Activated naive CD4-positive, alpha-beta T cell treated with anti-CD3 and anti-CD28 coated beads for 36 hours (primary cell): ENCODE data around the gene GSN. TPM values are rescaled to one million over a fixed set of nuclear protein-coding genes. Genes with fewer than 3 reads are reported as not detected.
A peak's percentile ranks its signal among the peaks of the same experiment; 100 is the strongest.

Experiments
- CTCF ChIA-PET: fragments of 350-600 bp; sonication (Branson Sonifier 250); formaldehyde crosslinking; loops from one replicate; lab custom pipeline; 2021; ENCODE audit warnings: antibody characterized with exemption; lab: Charles Lee
- DNase-seq: peaks from one replicate; pipeline ENCODE4 v3.0.0-alpha.2; 2020
- H3K27ac Mint-ChIP-seq: one replicate; pipeline ENCODE4 v1.8.0; 2021; ENCODE audit warnings: mild to moderate bottlenecking, mixed read lengths
- H3K27me3 Mint-ChIP-seq: one replicate; pipeline ENCODE4 v1.8.0; 2021; ENCODE audit warnings: low read depth, mixed read lengths
- H3K36me3 Mint-ChIP-seq: one replicate; pipeline ENCODE4 v1.8.0; 2021; ENCODE audit warnings: low read depth, mixed read lengths
- H3K4me1 Mint-ChIP-seq: one replicate; pipeline ENCODE4 v1.8.0; 2021; ENCODE audit warnings: low read depth, mixed read lengths
- H3K4me3 Mint-ChIP-seq: one replicate; pipeline ENCODE4 v1.8.0; 2021; ENCODE audit warnings: mild to moderate bottlenecking, moderate library complexity, mixed read lengths
- H3K9me3 Mint-ChIP-seq: one replicate; pipeline ENCODE4 v1.8.0; 2021; ENCODE audit warnings: mixed read lengths
- intact Hi-C: fragments of 100-400 bp; cut with micrococcal nuclease; formaldehyde crosslinking; loops from one replicate; pipeline ENCODE4 v1.15.1; 2023
- total RNA-seq, 2 experiments: library from RNA; stranded (reverse); gene quantifications; one replicate each; pipeline ENCODE4 v1.2.3, GENCODE V29; 2021

Gene GSN
- total RNA-seq, 2 experiments from 2014 or later: 1.1 to 1.2 TPM

- H3K27me3 Mint-ChIP-seq: no peaks in the 10 kb centered on the region
- no peak overlapping the region for H3K27ac Mint-ChIP-seq
- no peaks in the 10 kb centered on the region for H3K9me3 Mint-ChIP-seq
- intact Hi-C loops: loop anchor here (5.0 to 10.0 kb wide), 2 partner anchors 170 to 567 kb away; partner anchors contain the start of gene GGTA1
- no peaks in the 10 kb centered on the region for H3K36me3 Mint-ChIP-seq
- peaks cover 13% of the 10 kb centered on the region for H3K4me1 Mint-ChIP-seq
- H3K4me3 Mint-ChIP-seq: no peak overlapping the region
- CTCF ChIA-PET: interaction anchor here (0.6 kb wide), 1 partner anchor 66 kb away, joined by 3 read pairs; no protein-coding TSS in a partner anchor
- DNase-seq: no peak
These were observed 56.8 kb downstream of the GSN start for GRCh38 chr9:121324755-121325154.

GRCh38 chr9:121325387-121325786, 57.4 kb downstream of the GSN start:
- CTCF ChIA-PET: interaction anchor here (0.6 kb wide), 1 partner anchor 65 kb away, joined by 3 read pairs; no protein-coding TSS in a partner anchor
- peaks cover 11% of the 10 kb centered on the region for H3K4me1 Mint-ChIP-seq
- H3K9me3 Mint-ChIP-seq: no peaks in the 10 kb centered on the region
- H3K27ac Mint-ChIP-seq: peak overlapping the region; percentile 10
- DNase-seq: no peak
- no peaks in the 10 kb centered on the region for H3K36me3 Mint-ChIP-seq
- H3K4me3 Mint-ChIP-seq: no peak overlapping the region
- H3K27me3 Mint-ChIP-seq: no peaks in the 10 kb centered on the region
- intact Hi-C loops: loop anchor here (10.0 kb wide), 1 partner anchor 169 kb away; the partner anchor contains the start of gene GGTA1

- H3K9me3 Mint-ChIP-seq: no peaks in the 10 kb centered on the region
- H3K27me3 Mint-ChIP-seq: no peaks in the 10 kb centered on the region
- no peaks in the 10 kb centered on the region for H3K36me3 Mint-ChIP-seq
- no peak overlapping the region for H3K4me3 Mint-ChIP-seq
- intact Hi-C loops: loop anchor here (10.0 kb wide), 1 partner anchor 169 kb away; the partner anchor contains the start of gene GGTA1
- CTCF ChIA-PET: no interaction called here
- no peak overlapping the region for H3K27ac Mint-ChIP-seq
- H3K4me1 Mint-ChIP-seq: peaks cover 5% of the 10 kb centered on the region
- no peak for DNase-seq
These were observed 58.3 kb downstream of the GSN start for GRCh38 chr9:121326130-121326838.

GRCh38 chr9:121326901-121327613, 59.1 kb downstream of the GSN start:
- Mint-ChIP-seq H3K4me1 (peaks cover 3% of the 10 kb centered on the region), H3K9me3 (no peaks in the 10 kb centered on the region), H3K27me3 (no peaks in the 10 kb centered on the region), H3K27ac (no peak overlapping the region), H3K36me3 (no peaks in the 10 kb centered on the region), H3K4me3 (no peak overlapping the region)
- CTCF ChIA-PET: interaction anchor here (1.7 kb wide), 1 partner anchor 72 kb away, joined by 8 read pairs; no protein-coding TSS in a partner anchor
- intact Hi-C loops: loop anchor here (10.0 kb wide), 1 partner anchor 168 kb away; the partner anchor contains the start of gene GGTA1
- no peak for DNase-seq

GRCh38 chr9:121328476-121328875, 60.5 kb downstream of the GSN start:
- H3K27ac Mint-ChIP-seq: no peak overlapping the region
- H3K9me3 Mint-ChIP-seq: no peaks in the 10 kb centered on the region
- H3K27me3 Mint-ChIP-seq: no peaks in the 10 kb centered on the region
- H3K4me3 Mint-ChIP-seq: no peak overlapping the region
- H3K4me1 Mint-ChIP-seq: no peaks in the 10 kb centered on the region
- no peaks in the 10 kb centered on the region for H3K36me3 Mint-ChIP-seq
- intact Hi-C loops: loop anchor here (10.0 kb wide), 1 partner anchor 166 kb away; the partner anchor contains the start of gene GGTA1
- DNase-seq: no peak
- CTCF ChIA-PET: interaction anchor here (1.7 kb wide), 1 partner anchor 71 kb away, joined by 8 read pairs; no protein-coding TSS in a partner anchor

- no peaks in the 10 kb centered on the region for H3K36me3 Mint-ChIP-seq
- no peak for DNase-seq
- intact Hi-C loops: loop anchor here (10.0 kb wide), 1 partner anchor 166 kb away; the partner anchor contains the start of gene GGTA1
- no peaks in the 10 kb centered on the region for H3K4me1 Mint-ChIP-seq
- H3K4me3 Mint-ChIP-seq: no peak overlapping the region
- H3K9me3 Mint-ChIP-seq: no peaks in the 10 kb centered on the region
- H3K27ac Mint-ChIP-seq: peak overlapping the region; percentile 43
- H3K27me3 Mint-ChIP-seq: no peaks in the 10 kb centered on the region
- CTCF ChIA-PET: no interaction called here
These were observed 61.1 kb downstream of the GSN start for GRCh38 chr9:121328876-121329681.

GRCh38 chr9:121331549-121331948, 63.6 kb downstream of the GSN start:
- Mint-ChIP-seq H3K4me3 (no peak overlapping the region), H3K4me1 (no peaks in the 10 kb centered on the region), H3K27me3 (no peaks in the 10 kb centered on the region), H3K27ac (no peak overlapping the region), H3K36me3 (no peaks in the 10 kb centered on the region), H3K9me3 (no peaks in the 10 kb centered on the region)
- intact Hi-C loops: no loop called here
- DNase-seq: no peak
- CTCF ChIA-PET: interaction anchor here (0.7 to 2.0 kb wide), 3 partner anchors 12 to 67 kb away, joined by 3 to 8 read pairs (median 3); no protein-coding TSS in a partner anchor

- intact Hi-C loops: no loop called here
- H3K27me3 Mint-ChIP-seq: no peaks in the 10 kb centered on the region
- H3K36me3 Mint-ChIP-seq: no peaks in the 10 kb centered on the region
- CTCF ChIA-PET: interaction anchor here (0.6 to 2.0 kb wide), 4 partner anchors 12 to 66 kb away, joined by 3 to 8 read pairs (median 4); no protein-coding TSS in a partner anchor
- no peak overlapping the region for H3K27ac Mint-ChIP-seq
- H3K4me1 Mint-ChIP-seq: no peaks in the 10 kb centered on the region
- no peak overlapping the region for H3K4me3 Mint-ChIP-seq
- no peak for DNase-seq
- H3K9me3 Mint-ChIP-seq: no peaks in the 10 kb centered on the region
These were observed 64.2 kb downstream of the GSN start for GRCh38 chr9:121331992-121332685.

GRCh38 chr9:121333950-121334773, 66.2 kb downstream of the GSN start:
- intact Hi-C loops: no loop called here
- Mint-ChIP-seq H3K27ac (no peak overlapping the region), H3K4me3 (no peak overlapping the region), H3K36me3 (peaks cover 3% of the 10 kb centered on the region), H3K27me3 (no peaks in the 10 kb centered on the region), H3K4me1 (no peaks in the 10 kb centered on the region), H3K9me3 (no peaks in the 10 kb centered on the region)
- CTCF ChIA-PET: interaction anchor here (1.9 kb wide), 1 partner anchor 14 kb away, joined by 9 read pairs; no protein-coding TSS in a partner anchor
- DNase-seq: no peak

GRCh38 chr9:121336665-121337064, 68.7 kb downstream of the GSN start:
- intact Hi-C loops: no loop called here
- Mint-ChIP-seq H3K4me3 (no peak overlapping the region), H3K9me3 (no peaks in the 10 kb centered on the region), H3K27ac (no peak overlapping the region), H3K4me1 (no peaks in the 10 kb centered on the region), H3K36me3 (peaks cover 3% of the 10 kb centered on the region), H3K27me3 (no peaks in the 10 kb centered on the region)
- DNase-seq: no peak
- CTCF ChIA-PET: interaction anchor here (0.5 to 1.2 kb wide), 2 partner anchors 16 to 17 kb away, joined by 3 read pairs; no protein-coding TSS in a partner anchor
